ENCODE results near the gene VPS8. TPM values are rescaled to one million over a fixed set of nuclear protein-coding genes. Genes with fewer than 3 reads are reported as not detected.

The VPS8 gene
- total and polyA plus RNA-seq, 2 of the 13 experiments (the other 11 are each of a cell fraction or from before 2014, with no cell fraction given) = 14.2 to 35.1 TPM

- H3K36me3 ChIP-seq (replicated peaks in 1 of 2; ENCODE audit: control insufficient read depth in 1 of 2, insufficient read depth in 2 of 2, low read length in 2 of 2) = no peaks in the 10 kb centered on the region
- no peaks in the 10 kb centered on the region for H4K20me1 ChIP-seq (ENCODE audit: insufficient read depth, low read length)
- 96% methylated on average over 3 of the region's 3 CpGs for WGBS (ENCODE audit: low lambda C conversion rate)
- no peak overlapping the region for H3K9ac ChIP-seq (ENCODE audit: insufficient read depth, low read depth, low read length)
- H3K9me3 ChIP-seq (ENCODE audit: low read length) = no peaks in the 10 kb centered on the region
- in situ Hi-C loops (cut with HindIII; ENCODE audit: extremely low pct_ligation_motif_present, low pct_unique_long_range_greater_than_20kb) (no loop called here), intact Hi-C loops (cut with micrococcal nuclease; ENCODE audit: unreplicated experiment) (no loop called here)
- no peaks in the 10 kb centered on the region for H3K79me2 ChIP-seq (ENCODE audit: insufficient read depth, low read length)
- H3K4me1 ChIP-seq (ENCODE audit: insufficient read depth, low read length) = no peaks in the 10 kb centered on the region
- ChIA-PET POLR2A (no interaction called here), CTCF (ENCODE audit: low intra/inter-chr PET ratio, low total read pairs) (no interaction called here)
- no peak overlapping the region for H3K27ac ChIP-seq (ENCODE audit: extremely low read length, insufficient read depth, low read length)
- TF ChIP-seq CHCHD3 (CRISPR knock-in tag; IDR thresholded peaks at IDR 0.05) (no peak), ZNF558 (CRISPR knock-in tag; IDR thresholded peaks at IDR 0.05; ENCODE audit: borderline replicate concordance) (no peak), ELF1 (CRISPR knock-in tag; IDR thresholded peaks at IDR 0.05) (no peak), MXD3 (CRISPR knock-in tag; IDR thresholded peaks at IDR 0.05) (no peak), TRAFD1 (CRISPR knock-in tag; IDR thresholded peaks at IDR 0.05; ENCODE audit: borderline replicate concordance) (no peak), ZBED4 (CRISPR knock-in tag; IDR thresholded peaks at IDR 0.05; ENCODE audit: borderline replicate concordance) (no peak)
- FAIRE-seq = no peak
- no peak overlapping the region for H3K4me3 ChIP-seq (replicated peaks in 1 of 3; ENCODE audit: insufficient read depth in 1 of 3, low read depth in 2 of 3, low read length in 3 of 3)
- no peak overlapping the region for H3K4me2 ChIP-seq (ENCODE audit: low read depth, low read length)
- BruUV-seq (replicated peaks) = no TSS peak
- no peak for DNase-seq (ENCODE audit: low spot score)
- no peak for ATAC-seq
- H2AFZ ChIP-seq (ENCODE audit: low read length) = no peak overlapping the region
- no peaks in the 10 kb centered on the region for H3K27me3 ChIP-seq (ENCODE audit: control insufficient read depth in 1 of 2, insufficient read depth in 2 of 2, low read length in 2 of 2)
These were observed 135.0 kb downstream of the VPS8 start for GRCh38 chr3:184946917-184947316.

Measured in HepG2 (cell line).